Neuronal stem cell (in vitro differentiated cells): ENCODE measurements around the gene SIGLEC9.

Experiments used
- DNase-seq: peaks from one replicate; pipeline ENCODE4 v3.0.0-alpha.2; 2013; ENCODE audit warnings: low spot score
- H2AFZ ChIP-seq: one replicate; pipeline ENCODE4 v1.6.1; 2013; ENCODE audit warnings: mild to moderate bottlenecking, low read length, inconsistent platforms
- H2AK5ac ChIP-seq: 2 replicates; pipeline ENCODE4 v1.6.1; 2013; ENCODE audit warnings: low read depth, mild to moderate bottlenecking, inconsistent platforms, low read length, moderate library complexity, mixed read lengths
- H2BK120ac ChIP-seq: 2 replicates; pipeline ENCODE4 v1.6.1; 2013; ENCODE audit warnings: low read depth, mild to moderate bottlenecking, inconsistent platforms, low read length, moderate library complexity, mixed read lengths
- H2BK12ac ChIP-seq: one replicate; pipeline ENCODE4 v1.6.1; 2013; ENCODE audit warnings: low read length, inconsistent platforms
- H2BK15ac ChIP-seq: 2 replicates; pipeline ENCODE4 v1.6.1; 2013; ENCODE audit warnings: mild to moderate bottlenecking, low read length, inconsistent platforms, mixed read lengths
- H2BK5ac ChIP-seq: one replicate; pipeline ENCODE4 v1.6.1; 2013; ENCODE audit warnings: inconsistent platforms, mild to moderate bottlenecking, low read length, moderate library complexity
- H3K14ac ChIP-seq: one replicate; pipeline ENCODE4 v1.6.1; 2013; ENCODE audit warnings: low read length, inconsistent platforms
- H3K18ac ChIP-seq: 2 replicates; pipeline ENCODE4 v1.6.1; 2013; ENCODE audit warnings: low read length, inconsistent platforms
- H3K23ac ChIP-seq: 2 replicates; pipeline ENCODE4 v1.6.1; 2013; ENCODE audit warnings: low read depth, mild to moderate bottlenecking, mixed read lengths, low read length, inconsistent platforms; ENCODE audit not compliant: poor library complexity
- H3K27ac ChIP-seq: replicated peaks from 3 replicates; pipeline ENCODE4 v1.5.1; 2013; ENCODE audit warnings: low read length, inconsistent platforms
- H3K27me3 ChIP-seq, 3 experiments: 2 replicates each; pipeline ENCODE4 v1.6.1; 2013; ENCODE audit warnings: low read length in 3 of 3, mild to moderate bottlenecking in 2 of 3, inconsistent platforms in 1 of 3, low read depth in 1 of 3, mixed read lengths in 1 of 3, moderate library complexity in 1 of 3; ENCODE audit not compliant: control insufficient read depth in 3 of 3, insufficient read depth in 3 of 3
- H3K36me3 ChIP-seq, 2 donors: replicated peaks in 1 of 2; 2 replicates each; pipeline ENCODE4 v1.6.1; 2013; ENCODE audit warnings: low read length in 2 of 2; ENCODE audit not compliant: control insufficient read depth in 2 of 2, insufficient read depth in 2 of 2
- H3K4ac ChIP-seq: 2 replicates; pipeline ENCODE4 v1.6.1; 2013; ENCODE audit warnings: inconsistent platforms, mild to moderate bottlenecking, low read length, moderate library complexity
- H3K4me1 ChIP-seq, 2 donors: 1 replicate in 1 of 2; 2 replicates in 1 of 2; pipeline ENCODE4 v1.6.1; 2013; ENCODE audit warnings: low read length in 2 of 2, low read depth in 1 of 2; ENCODE audit not compliant: control insufficient read depth in 2 of 2, insufficient read depth in 1 of 2
- H3K4me2 ChIP-seq: one replicate; pipeline ENCODE4 v1.6.1; 2013; ENCODE audit warnings: mild to moderate bottlenecking, low read length, inconsistent platforms; ENCODE audit not compliant: insufficient read depth, poor library complexity, severe bottlenecking
- H3K4me3 ChIP-seq, 2 donors: 2 replicates each; pipeline ENCODE4 v1.5.1; 2013; ENCODE audit warnings: low read length in 2 of 2, mild to moderate bottlenecking in 2 of 2, inconsistent platforms in 1 of 2, moderate library complexity in 1 of 2
- H3K79me1 ChIP-seq: one replicate; pipeline ENCODE4 v1.6.1; 2013; ENCODE audit warnings: low read depth, mild to moderate bottlenecking, inconsistent platforms, low read length, moderate library complexity
- H3K9ac ChIP-seq: one replicate; pipeline ENCODE4 v1.6.1; 2013; ENCODE audit warnings: mild to moderate bottlenecking, low read depth, low read length, inconsistent platforms; ENCODE audit not compliant: poor library complexity
- H3K9me3 ChIP-seq, 2 donors: replicated peaks in 1 of 2; 2 replicates each; pipeline versions ENCODE3 to v1.6.1; 2013; ENCODE audit warnings: low read length in 2 of 2, mild to moderate bottlenecking in 2 of 2, inconsistent platforms in 1 of 2, low read depth in 1 of 2, mixed read lengths in 1 of 2, moderate library complexity in 1 of 2; ENCODE audit not compliant: control insufficient read depth in 2 of 2, insufficient read depth in 1 of 2
- H4K8ac ChIP-seq: one replicate; pipeline ENCODE4 v1.6.1; 2013; ENCODE audit warnings: low read depth, mild to moderate bottlenecking, inconsistent platforms, low read length, moderate library complexity
- H4K91ac ChIP-seq: one replicate; pipeline ENCODE4 v1.6.1; 2013; ENCODE audit warnings: low read length, low read depth, mild to moderate bottlenecking, inconsistent platforms; ENCODE audit not compliant: poor library complexity
- WGBS, 2 donors: extraction: QIAGEN DNeasy Blood & Tissue Kit; methylation state at CpG; one replicate each; pipeline ENCODE4 v1.1.7; 2013; ENCODE audit warnings: missing lambda C conversion rate in 2 of 2, mixed read lengths in 1 of 2; ENCODE audit not compliant: insufficient read length in 2 of 2, insufficient replicate concordance in 1 of 2; ENCODE audit errors: extremely low coverage in 2 of 2; 5-methylcytosine and 5-hydroxymethylcytosine counted together

Gene SIGLEC9

DNA sequence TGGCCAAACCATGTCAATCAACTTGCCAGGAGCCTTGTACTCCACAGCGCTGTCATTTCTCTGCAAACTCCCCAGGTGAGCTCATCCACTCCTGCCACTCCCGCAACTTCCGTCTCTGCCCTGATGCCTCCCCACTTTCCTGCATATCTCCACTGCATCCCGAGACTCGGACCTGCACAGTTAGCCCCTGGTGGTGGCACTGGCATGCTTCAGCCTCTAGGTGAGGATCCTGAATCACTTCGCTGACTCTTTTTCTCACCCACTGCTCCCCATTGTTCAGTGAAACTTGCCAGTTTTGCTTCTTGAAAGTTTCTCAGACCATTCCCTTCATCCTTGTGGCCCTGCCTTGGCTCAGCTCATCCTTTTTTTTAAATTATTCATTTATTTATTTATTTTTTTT is 13.1 kb upstream of the SIGLEC9 start:
- no peak overlapping the region for H3K23ac ChIP-seq
- no peak overlapping the region for H3K27ac ChIP-seq
- H2BK5ac ChIP-seq, result no peak overlapping the region
- no peak overlapping the region for H3K4me3 ChIP-seq
- no peak overlapping the region for H2BK120ac ChIP-seq
- H3K36me3 ChIP-seq, result no peaks in the 10 kb centered on the region
- H3K4ac ChIP-seq, result no peak overlapping the region
- WGBS, 2 donors, result no CpG with 5 or more reads among the region's 6 CpGs
- H4K91ac ChIP-seq, result no peak overlapping the region
- H2AFZ ChIP-seq, result no peak overlapping the region
- no peak overlapping the region for H3K9ac ChIP-seq
- no peaks in the 10 kb centered on the region for H3K9me3 ChIP-seq
- H3K4me2 ChIP-seq, result no peak overlapping the region
- H3K79me1 ChIP-seq, result no peaks in the 10 kb centered on the region
- no peak overlapping the region for H2BK15ac ChIP-seq
- no peak overlapping the region for H2AK5ac ChIP-seq
- H3K4me1 ChIP-seq, result peaks cover 0 to 9% of the 10 kb centered on the region in 2 donors
- no peak overlapping the region for H2BK12ac ChIP-seq
- no peak overlapping the region for H4K8ac ChIP-seq
- H3K14ac ChIP-seq, result no peak overlapping the region
- DNase-seq, result no peak
- H3K27me3 ChIP-seq, result peaks cover 0 to 32% (median 0%) of the 10 kb centered on the region in 3 experiments
- no peak overlapping the region for H3K18ac ChIP-seq

DNA sequence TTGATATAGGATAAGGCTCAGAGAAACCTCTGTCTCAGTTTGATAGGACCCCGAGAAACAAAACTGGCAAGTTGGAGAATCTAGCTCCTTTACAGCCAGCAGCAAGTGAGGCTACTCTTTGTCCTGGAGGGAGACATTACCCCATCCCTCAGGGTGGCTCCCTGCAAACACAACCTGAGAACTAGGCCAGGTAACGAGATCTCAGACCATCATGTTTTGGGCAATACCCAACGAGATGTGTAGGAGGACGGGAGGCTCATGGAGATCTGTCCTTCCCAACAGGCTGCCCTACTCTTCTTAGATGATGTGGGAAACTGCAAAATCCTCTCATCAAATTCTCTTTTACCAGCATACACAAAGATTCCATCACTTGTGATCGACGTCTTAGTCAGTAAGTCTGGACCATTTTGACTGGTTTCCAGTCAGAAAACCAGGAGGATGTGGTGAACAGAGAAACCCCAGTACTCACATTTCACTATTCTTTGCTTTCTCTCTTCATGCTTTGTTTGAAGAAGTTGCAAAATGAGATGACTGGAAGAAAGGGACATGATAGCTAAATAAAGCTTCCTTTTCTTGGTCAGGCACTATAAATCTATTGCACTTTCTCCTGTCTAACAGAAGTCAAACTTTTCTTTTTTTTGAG is 10.5 kb upstream of the SIGLEC9 start:
- H3K4me1 ChIP-seq, result peaks cover 0 to 2% of the 10 kb centered on the region in 2 donors
- H3K27ac ChIP-seq, result no peak overlapping the region
- no peak overlapping the region for H3K9ac ChIP-seq
- no peak overlapping the region for H3K18ac ChIP-seq
- H3K4me3 ChIP-seq, result no peak overlapping the region
- peaks cover 0 to 35% (median 0%) of the 10 kb centered on the region in 3 experiments for H3K27me3 ChIP-seq
- H2BK120ac ChIP-seq, result no peak overlapping the region
- H2AFZ ChIP-seq, result no peak overlapping the region
- no peak overlapping the region for H3K4me2 ChIP-seq
- no peak overlapping the region for H2AK5ac ChIP-seq
- H3K23ac ChIP-seq, result no peak overlapping the region
- DNase-seq, result no peak
- no peak overlapping the region for H4K8ac ChIP-seq
- WGBS, 2 donors, result no CpG with 5 or more reads among the region's 6 CpGs
- no peak overlapping the region for H4K91ac ChIP-seq
- H3K9me3 ChIP-seq, result no peaks in the 10 kb centered on the region
- no peaks in the 10 kb centered on the region for H3K79me1 ChIP-seq
- no peaks in the 10 kb centered on the region for H3K36me3 ChIP-seq
- H2BK12ac ChIP-seq, result no peak overlapping the region
- H2BK5ac ChIP-seq, result no peak overlapping the region
- no peak overlapping the region for H3K4ac ChIP-seq
- H2BK15ac ChIP-seq, result no peak overlapping the region
- H3K14ac ChIP-seq, result no peak overlapping the region

DNA sequence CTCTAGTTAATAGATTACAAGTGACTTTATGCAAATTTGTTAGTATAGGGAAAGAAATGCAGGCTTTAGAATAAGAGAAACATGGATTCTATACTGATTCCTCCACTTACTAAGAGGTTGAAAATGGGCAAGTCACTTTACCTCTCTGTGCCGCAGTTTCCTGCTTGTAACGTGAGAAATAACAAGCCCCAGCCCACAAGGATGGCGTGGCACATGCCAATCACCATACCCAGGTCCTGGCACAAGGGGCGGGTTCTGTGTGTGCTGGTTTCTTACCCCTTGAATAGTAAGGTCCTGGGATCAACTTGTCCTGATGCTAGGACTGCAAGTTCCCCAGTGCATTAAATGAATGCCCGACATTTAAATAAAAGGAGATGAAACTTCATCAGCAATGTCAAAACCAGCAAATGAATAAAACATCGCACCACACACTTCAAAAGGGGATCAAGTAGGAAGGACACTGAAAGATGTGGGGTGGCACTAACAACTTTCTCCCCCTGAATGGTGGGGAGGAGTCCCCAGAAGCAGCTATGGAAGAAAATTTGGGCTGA is 7.9 kb upstream of the SIGLEC9 start:
- no peak overlapping the region for H2BK15ac ChIP-seq
- H3K4ac ChIP-seq, result no peak overlapping the region
- no peak overlapping the region for H3K27ac ChIP-seq
- no peak overlapping the region for H3K4me3 ChIP-seq
- H2BK5ac ChIP-seq, result no peak overlapping the region
- H3K14ac ChIP-seq, result no peak overlapping the region
- no peak overlapping the region for H2AK5ac ChIP-seq
- H4K91ac ChIP-seq, result no peak overlapping the region
- DNase-seq, result no peak
- no peak overlapping the region for H2BK12ac ChIP-seq
- no peaks in the 10 kb centered on the region for H3K9me3 ChIP-seq
- no peak overlapping the region for H2AFZ ChIP-seq
- peaks cover 0 to 2% of the 10 kb centered on the region in 2 donors for H3K4me1 ChIP-seq
- H3K27me3 ChIP-seq, result peaks cover 0 to 29% (median 0%) of the 10 kb centered on the region in 3 experiments
- H3K9ac ChIP-seq, result no peak overlapping the region
- H4K8ac ChIP-seq, result no peak overlapping the region
- H3K18ac ChIP-seq, result no peak overlapping the region
- no peak overlapping the region for H3K4me2 ChIP-seq
- no peak overlapping the region for H3K23ac ChIP-seq
- no peaks in the 10 kb centered on the region for H3K36me3 ChIP-seq
- no peak overlapping the region for H2BK120ac ChIP-seq
- no peaks in the 10 kb centered on the region for H3K79me1 ChIP-seq
- WGBS, 2 donors, result no CpG with 5 or more reads among the region's 6 CpGs

- WGBS, 2 donors, result no CpG with 5 or more reads among the region's 4 CpGs
- no peak overlapping the region for H3K14ac ChIP-seq
These were observed 5.6 kb upstream of the SIGLEC9 start for GRCh38 chr19:51119101-51119500.

More at GRCh38 chr19:51119101-51119500, 5.6 kb upstream of the SIGLEC9 start:
- H3K9me3 ChIP-seq, result no peaks in the 10 kb centered on the region
- H3K4me3 ChIP-seq, result no peak overlapping the region
- H3K4me1 ChIP-seq, result peaks cover 0 to 3% of the 10 kb centered on the region in 2 donors
- no peaks in the 10 kb centered on the region for H3K36me3 ChIP-seq
- H3K23ac ChIP-seq, result no peak overlapping the region
- no peak overlapping the region for H2BK15ac ChIP-seq
- DNase-seq, result no peak
- no peak overlapping the region for H2BK12ac ChIP-seq
- no peak overlapping the region for H3K4me2 ChIP-seq
- H3K4ac ChIP-seq, result no peak overlapping the region
- no peak overlapping the region for H2BK120ac ChIP-seq
- no peak overlapping the region for H4K91ac ChIP-seq
- no peak overlapping the region for H2AK5ac ChIP-seq
- no peak overlapping the region for H3K9ac ChIP-seq
- H3K27me3 ChIP-seq, result peaks cover 0 to 16% (median 0%) of the 10 kb centered on the region in 3 experiments
- H3K27ac ChIP-seq, result no peak overlapping the region
- H2AFZ ChIP-seq, result no peak overlapping the region
- no peaks in the 10 kb centered on the region for H3K79me1 ChIP-seq
- H2BK5ac ChIP-seq, result no peak overlapping the region
- no peak overlapping the region for H4K8ac ChIP-seq
- H3K18ac ChIP-seq, result no peak overlapping the region
